HEK293 (cell line): Measurements from ENCODE around the gene LIMS3.
"Not testable (repeated sequence)": the region's sequence is repeated elsewhere in the genome, so short reads cannot be mapped to it uniquely, and the experiment has no call there.

Experiments
- ATF2 ChIP-seq: fragments of 450-650 bp; formaldehyde crosslinking; IDR thresholded peaks from 2 replicates; pipeline ENCODE4 v1.5.1; 2016; ENCODE audit warnings: missing biosample characterization, missing genetic modification characterization, low read depth
- ZNF121 ChIP-seq: fragments of 450-650 bp; formaldehyde crosslinking; IDR thresholded peaks from 2 replicates; pipeline ENCODE4 v1.5.1; 2016; ENCODE audit warnings: missing biosample characterization, missing genetic modification characterization

DNA sequence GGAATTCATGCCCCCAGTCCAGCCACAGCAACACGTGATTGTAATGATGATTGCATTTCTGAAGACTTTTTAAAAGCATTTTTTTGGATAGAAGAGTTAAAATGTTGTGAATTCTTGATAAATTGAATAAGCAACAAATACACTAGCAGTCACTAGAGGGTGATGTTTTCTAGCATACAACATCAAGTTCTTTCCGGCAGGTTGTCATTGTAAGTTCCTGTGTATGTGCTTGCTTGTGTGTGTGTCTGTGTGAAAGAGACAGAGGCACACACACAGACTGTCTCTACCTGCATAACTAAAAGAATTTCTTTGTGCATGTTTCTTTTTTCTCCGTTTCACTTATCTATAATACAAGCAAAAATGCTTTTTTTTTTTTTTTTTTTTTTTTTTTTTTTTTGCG is 8.6 kb upstream of the LIMS3 start:
- not testable (repeated sequence) for TF ChIP-seq ZNF121; ATF2 (tag by site-specific recombination)
